Adipose tissue (tissue), 3 donors: ENCODE results near the gene PCBP1. TPM values are rescaled to one million over a fixed set of nuclear protein-coding genes. Genes with fewer than 3 reads are reported as not detected.
"Not testable (repeated sequence)": the region's sequence is repeated elsewhere in the genome, so short reads cannot be mapped to it uniquely, and the experiment has no call there.

Experiments
- H3K27ac ChIP-seq: one replicate; pipeline ENCODE4 v1.5.1; 2013; ENCODE audit warnings: low read depth, low read length
- WGBS, 3 donors: extraction: QIAGEN DNeasy Blood & Tissue Kit; methylation state at CpG; one replicate each; pipeline ENCODE4 v1.1.7; 2013; 5-methylcytosine and 5-hydroxymethylcytosine counted together
- polyA plus RNA-seq, 3 donors: library from polyadenylated mRNA; stranded (reverse); fragments of 200-250 nt; gene quantifications; one replicate each; pipeline ENCODE4 v1.2.3, GENCODE V29; 2013
- donor health status: healthy with polysubstance abuse.
- donor health status: Bipolar disorder and iron deficiency.
- donor health status: healthy.

PCBP1 gene
- polyA plus RNA-seq, 3 donors: 233 to 396 (median 326) TPM

- peak overlapping the region; percentile 48 for H3K27ac ChIP-seq
- WGBS, 3 donors: 88 to 93% (median 90%) methylated on average over 5 of the region's 5 CpGs
Measured at GRCh38 chr2:70094171-70094977, 7.1 kb downstream of the PCBP1 start.

DNA sequence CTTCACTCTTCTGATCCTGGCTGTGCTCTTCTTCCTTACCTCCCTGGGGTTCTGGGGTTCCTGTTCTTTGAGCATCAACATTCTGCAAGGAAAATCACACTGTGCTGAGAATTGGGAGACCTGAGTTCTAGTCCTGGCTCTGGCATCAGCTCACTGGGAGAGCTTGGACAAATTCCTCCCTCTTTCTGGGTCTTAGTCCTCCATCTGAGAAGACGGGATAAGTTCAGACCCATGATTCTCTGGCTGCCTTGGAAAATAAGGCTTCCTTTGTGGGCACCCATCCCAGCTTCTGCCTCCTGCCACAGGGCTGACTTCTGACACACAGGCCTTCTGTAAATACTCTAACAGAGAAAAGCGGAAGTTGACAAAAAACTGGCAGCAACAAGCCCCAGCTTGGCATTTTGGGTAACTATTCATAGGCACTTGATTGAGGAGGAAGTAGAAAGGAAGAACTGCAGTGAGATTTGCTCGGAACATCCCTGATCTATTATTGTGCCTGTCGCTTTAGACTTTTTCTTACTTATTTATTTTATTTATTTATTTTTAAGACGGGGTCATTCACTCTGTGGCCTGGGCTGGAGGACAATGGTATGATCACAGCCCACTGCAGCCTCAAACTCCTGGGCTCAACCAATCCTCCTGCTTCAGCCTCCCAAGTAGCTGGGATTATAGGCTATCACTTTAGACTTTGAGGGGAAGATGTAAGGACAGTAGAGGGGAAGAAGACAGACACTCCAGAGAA lies 7.9 kb downstream of the PCBP1 start:
- peak overlapping the region; percentile 48 for H3K27ac ChIP-seq
- 16 to 25% (median 22%) methylated on average over 5 of the region's 5 CpGs for WGBS, 3 donors

- 90 to 94% (median 90%) methylated on average over 16 of the region's 16 CpGs for WGBS, 3 donors
- peak overlapping the region; percentile 42 for H3K27ac ChIP-seq
Measured at GRCh38 chr2:70095720-70096670, 8.7 kb downstream of the PCBP1 start.

DNA sequence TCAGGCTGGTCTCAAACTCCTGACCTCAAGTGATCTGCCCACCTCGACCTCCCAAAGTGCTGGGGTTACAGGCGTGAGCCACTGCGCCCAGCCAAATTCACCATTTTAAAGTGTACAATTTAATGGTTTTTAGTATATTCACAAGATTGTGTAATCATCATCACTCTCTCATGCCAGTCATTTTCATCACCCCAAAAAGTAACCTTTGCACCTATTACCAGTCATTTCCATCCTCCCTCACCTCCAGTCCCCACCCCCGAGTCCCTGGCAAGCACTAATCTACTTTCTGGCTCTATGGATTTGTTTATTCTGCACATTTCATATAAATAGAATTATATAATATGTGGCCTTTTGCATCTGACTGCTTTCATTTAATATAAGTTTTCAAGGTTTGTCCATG lies 10.8 kb downstream of the PCBP1 start:
- WGBS, 3 donors: 82 to 91% (median 88%) methylated on average over 4 of the region's 4 CpGs
- no peak overlapping the region for H3K27ac ChIP-seq

DNA sequence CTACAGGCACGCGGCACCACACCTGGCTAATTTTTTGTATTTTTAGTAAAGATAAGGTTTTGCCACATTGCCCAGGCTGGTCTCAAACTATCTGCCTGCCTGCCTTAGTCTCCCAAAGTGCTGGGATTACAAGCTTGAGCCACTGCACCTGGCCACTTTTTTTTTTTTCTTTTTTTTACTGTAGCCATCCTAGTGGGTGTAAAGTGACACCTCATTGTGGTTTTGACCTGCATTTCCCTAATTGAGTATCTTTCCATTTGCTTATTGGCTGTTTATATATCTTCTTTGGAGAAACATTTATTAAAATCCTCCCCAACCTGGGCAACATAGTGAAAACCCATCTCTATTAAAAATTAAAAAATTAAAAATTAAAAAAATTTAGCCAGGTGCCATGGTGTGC lies 12.0 kb downstream of the PCBP1 start:
- H3K27ac ChIP-seq: no peak overlapping the region
- WGBS, 3 donors: 93 to 100% (median 100%) methylated on average over 2 of the region's 2 CpGs

DNA sequence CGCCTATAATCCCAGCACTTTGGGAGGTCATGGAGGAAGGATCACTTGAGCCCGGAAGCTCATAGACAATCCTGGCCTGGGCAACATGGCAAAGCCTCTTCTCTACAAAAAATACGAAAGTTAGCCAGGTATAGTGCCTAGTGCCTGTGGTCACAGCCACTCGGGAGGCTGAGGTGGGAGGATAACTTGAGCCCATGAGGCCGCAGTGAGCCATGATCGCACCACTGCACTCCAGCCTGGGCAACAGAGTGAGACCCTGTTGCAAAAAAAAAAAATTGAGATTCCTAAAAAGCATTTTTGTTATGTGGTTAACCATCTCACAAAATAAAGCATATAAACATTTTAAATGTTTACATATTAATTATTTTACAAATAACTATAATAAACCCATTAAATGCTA lies 13.9 kb downstream of the PCBP1 start:
- H3K27ac ChIP-seq: no peak overlapping the region
- 94 to 98% (median 97%) methylated on average over 6 of the region's 6 CpGs for WGBS, 3 donors

DNA sequence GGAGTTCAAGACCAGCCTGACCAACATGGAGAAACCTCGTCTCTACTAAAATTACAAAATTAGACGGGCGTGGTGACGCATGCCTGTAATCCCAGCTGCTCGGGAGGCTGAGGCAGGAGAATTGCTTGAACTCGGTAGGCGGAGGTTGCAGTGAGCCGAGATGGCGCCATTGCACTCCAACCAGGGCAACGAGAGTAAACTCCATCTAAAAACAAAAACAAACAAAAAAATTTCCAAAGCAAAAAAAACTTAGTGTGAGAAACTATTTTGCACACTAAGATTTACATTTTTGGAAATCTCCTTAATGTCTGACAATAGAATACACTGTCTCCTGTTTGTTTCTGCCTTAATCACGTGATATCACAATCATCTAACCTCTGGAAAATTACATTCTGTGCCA lies 14.4 kb downstream of the PCBP1 start:
- H3K27ac ChIP-seq: not testable (repeated sequence)

GRCh38 chr2:70102323-70102905 lies 15.1 kb downstream of the PCBP1 start:
- WGBS, 3 donors: 95% methylated on average over 29 of the region's 29 CpGs
- H3K27ac ChIP-seq: not testable (repeated sequence)

More for the DNA sequence above, 14.4 kb downstream of the PCBP1 start:
- WGBS, 3 donors: 88 to 90% (median 90%) methylated on average over 11 of the region's 11 CpGs

DNA sequence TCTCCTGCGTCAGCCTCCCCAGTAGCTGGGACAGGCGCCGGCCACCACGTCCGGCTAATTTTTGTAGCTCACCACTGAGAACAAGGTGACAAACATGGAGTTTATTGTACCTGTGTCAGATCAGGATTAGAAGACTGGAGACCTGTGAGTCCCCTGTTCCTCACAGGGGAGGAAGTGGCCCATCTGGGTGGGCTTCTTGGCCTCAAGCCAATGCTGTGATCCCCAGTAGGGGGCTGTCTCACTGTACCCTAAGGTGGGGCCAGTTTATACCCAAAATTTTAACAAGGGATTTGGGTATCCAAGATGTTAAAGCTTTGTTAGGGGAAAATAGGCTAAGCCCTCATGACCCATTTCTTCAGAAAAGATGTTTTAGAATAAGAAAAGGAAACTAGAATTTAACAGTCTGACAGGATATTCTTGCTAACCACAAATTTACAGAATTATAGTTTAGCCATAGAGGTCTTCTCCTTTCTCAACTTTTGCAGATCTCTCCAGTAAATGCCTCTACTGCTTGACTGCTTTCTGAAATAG lies 16.3 kb downstream of the PCBP1 start:
- no peak overlapping the region for H3K27ac ChIP-seq
- WGBS, 3 donors: 72 to 86% (median 75%) methylated on average over 5 of the region's 5 CpGs

GRCh38 chr2:70104231-70105111 lies 17.2 kb downstream of the PCBP1 start:
- H3K27ac ChIP-seq: no peak overlapping the region
- WGBS, 3 donors: 23 to 49% (median 46%) methylated on average over 11 of the region's 11 CpGs

DNA sequence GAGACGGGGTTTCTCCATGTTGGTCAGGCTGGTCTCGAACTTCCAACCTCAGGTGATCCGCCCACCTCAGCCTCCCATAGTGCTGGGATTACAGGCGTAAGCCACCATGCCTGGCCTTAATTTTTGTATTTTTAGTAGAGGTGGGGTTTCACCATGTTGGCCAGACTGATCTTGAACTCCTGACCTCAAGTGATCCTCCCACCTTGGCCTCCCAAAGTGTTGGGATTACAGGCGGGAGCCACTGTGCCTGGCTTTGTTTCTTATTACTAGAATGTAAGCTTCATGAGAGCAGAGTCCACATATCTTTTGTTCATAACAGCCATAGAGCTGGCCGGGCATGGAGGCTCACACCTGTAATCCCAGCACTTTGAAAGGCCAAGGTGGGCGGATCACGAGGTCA lies 18.9 kb downstream of the PCBP1 start:
- WGBS, 3 donors: 95 to 98% (median 97%) methylated on average over 8 of the region's 8 CpGs
- H3K27ac ChIP-seq: not testable (repeated sequence)

GRCh38 chr2:70110397-70110796 lies 23.1 kb downstream of the PCBP1 start:
- 89 to 98% (median 95%) methylated on average over 4 to 5 of the region's 5 CpGs for WGBS, 3 donors
- H3K27ac ChIP-seq: not testable (repeated sequence)

- WGBS, 3 donors: 80 to 89% (median 88%) methylated on average over 7 of the region's 7 CpGs
Measured at GRCh38 chr2:70111752-70112591, 24.7 kb downstream of the PCBP1 start.

GRCh38 chr2:70113359-70114070 lies 26.2 kb downstream of the PCBP1 start:
- 81 to 84% (median 82%) methylated on average over 4 of the region's 4 CpGs for WGBS, 3 donors
- H3K27ac ChIP-seq: no peak overlapping the region

More at GRCh38 chr2:70111752-70112591, 24.7 kb downstream of the PCBP1 start:
- no peak overlapping the region for H3K27ac ChIP-seq

- 64 to 65% (median 64%) methylated on average over 8 of the region's 8 CpGs for WGBS, 3 donors
- no peak overlapping the region for H3K27ac ChIP-seq
Measured at GRCh38 chr2:70115646-70116442, 28.6 kb downstream of the PCBP1 start.
